Stimulated activated naive B cell treated with anti-CD40 and anti-IgM and Interleukin-4, amounts not matched to agents 10 μg/mL and 1 μg/mL and 100 μg/mL, for 72 hours (primary cell): ENCODE data around the gene ST8SIA5.
A peak's percentile ranks its signal among the peaks of the same experiment; 100 is the strongest.
"Not testable (repeated sequence)": the region's sequence is repeated elsewhere in the genome, so short reads cannot be mapped to it uniquely, and the experiment has no call there.

Experiments
- ATAC-seq, 2 donors: fragments of 150-1000 bp; cut with Tn5 transposase; replicated peaks; 2 replicates each; pipeline ENCODE4 v1.10.0; 2021; ENCODE audit warnings: moderate library complexity in 1 of 2
- DNase-seq: peaks from one replicate; pipeline ENCODE4 v3.0.0; 2021
- H3K27ac Mint-ChIP-seq: one replicate; pipeline ENCODE4 v1.8.0; 2022; ENCODE audit warnings: mild to moderate bottlenecking, mixed read lengths
- H3K27me3 Mint-ChIP-seq, 2 donors: one replicate each; pipeline ENCODE4 v1.8.0; 2022; ENCODE audit warnings: mixed read lengths in 2 of 2
- H3K36me3 Mint-ChIP-seq, 2 donors: one replicate each; pipeline ENCODE4 v1.8.0; 2022; ENCODE audit warnings: mixed read lengths in 2 of 2, mild to moderate bottlenecking in 1 of 2
- H3K4me1 Mint-ChIP-seq, 2 donors: one replicate each; pipeline ENCODE4 v1.8.0; 2022; ENCODE audit warnings: mixed read lengths in 2 of 2, mild to moderate bottlenecking in 1 of 2
- H3K4me3 Mint-ChIP-seq, 2 donors: one replicate each; pipeline ENCODE4 v1.8.0; 2022; ENCODE audit warnings: mild to moderate bottlenecking in 2 of 2, mixed read lengths in 2 of 2, moderate library complexity in 1 of 2
- H3K9me3 Mint-ChIP-seq, 2 donors: one replicate each; pipeline ENCODE4 v1.8.0; 2022; ENCODE audit warnings: mixed read lengths in 2 of 2, mild to moderate bottlenecking in 1 of 2

Gene ST8SIA5, protein sequence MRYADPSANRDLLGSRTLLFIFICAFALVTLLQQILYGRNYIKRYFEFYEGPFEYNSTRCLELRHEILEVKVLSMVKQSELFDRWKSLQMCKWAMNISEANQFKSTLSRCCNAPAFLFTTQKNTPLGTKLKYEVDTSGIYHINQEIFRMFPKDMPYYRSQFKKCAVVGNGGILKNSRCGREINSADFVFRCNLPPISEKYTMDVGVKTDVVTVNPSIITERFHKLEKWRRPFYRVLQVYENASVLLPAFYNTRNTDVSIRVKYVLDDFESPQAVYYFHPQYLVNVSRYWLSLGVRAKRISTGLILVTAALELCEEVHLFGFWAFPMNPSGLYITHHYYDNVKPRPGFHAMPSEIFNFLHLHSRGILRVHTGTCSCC

DNA sequence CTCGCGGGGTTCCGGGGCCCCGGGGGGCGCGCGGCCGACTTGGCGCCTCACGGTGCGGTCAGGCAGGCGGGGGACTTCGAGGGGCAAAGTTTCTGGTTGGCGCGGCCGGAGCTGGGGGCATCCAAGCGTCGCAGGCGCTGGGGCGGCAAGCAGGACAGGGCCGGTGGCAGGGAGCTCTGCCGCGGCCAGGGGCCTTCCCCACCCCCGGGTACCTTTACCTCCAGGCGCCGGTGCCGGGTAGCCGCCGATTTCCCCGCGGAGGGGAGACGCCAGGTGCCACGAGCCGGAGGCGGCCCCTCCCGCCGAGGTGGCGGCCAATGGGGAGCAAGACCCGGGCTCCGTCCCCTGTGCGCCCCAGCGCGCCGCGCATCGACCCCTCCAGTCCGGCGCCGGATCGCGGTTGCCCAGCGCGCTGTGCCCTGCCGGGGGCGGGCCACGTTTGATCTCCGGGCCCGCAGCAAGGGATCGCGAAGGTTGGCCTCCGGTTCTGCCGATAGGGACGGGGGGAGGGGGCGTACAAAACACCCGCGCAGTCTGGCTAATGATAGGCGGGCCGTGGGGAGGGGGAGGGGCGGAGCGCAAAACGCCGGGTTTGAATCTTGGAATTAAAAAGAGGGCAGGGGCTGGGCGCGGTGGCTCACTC, at the start of gene ST8SIA5:
TSS of gene ST8SIA5 (minus strand) at position 495 of the 643 bp plus-strand sequence. CDS start 545 bp downstream, outside the sequence.
- ATAC-seq (peak; percentile 52 to 55), DNase-seq (no peak)
- peak within 1 kb of the TSS; percentile 82 for H3K4me3 Mint-ChIP-seq
- no peaks in the 10 kb centered on the region for H3K36me3 Mint-ChIP-seq
- peak within 1 kb of the TSS; percentile 91 for H3K27ac Mint-ChIP-seq
- no peaks in the 10 kb centered on the region for H3K9me3 Mint-ChIP-seq
- peaks cover 44 to 54% of the 10 kb centered on the region in 2 donors for H3K27me3 Mint-ChIP-seq
- peaks cover 21 to 36% of the 10 kb centered on the region in 2 donors for H3K4me1 Mint-ChIP-seq

DNA sequence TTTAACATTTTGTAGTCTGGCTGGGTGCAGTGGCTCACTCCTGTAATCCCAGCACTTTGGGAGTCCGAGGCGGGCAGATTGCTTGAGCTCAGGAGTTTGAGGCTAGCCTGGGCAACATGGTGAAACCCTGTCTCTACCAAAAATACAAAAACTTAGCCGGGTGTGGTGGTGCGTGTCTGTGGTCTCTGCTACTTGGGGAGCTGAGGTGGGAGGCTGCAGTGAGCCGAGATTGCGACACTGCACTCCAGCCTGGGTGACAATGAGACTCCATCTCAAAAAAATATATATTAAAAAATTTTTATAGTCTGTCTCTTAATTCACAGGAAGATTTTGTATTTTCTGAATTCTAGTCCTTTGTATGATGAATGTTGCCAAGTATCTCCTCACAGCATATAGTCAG, 39.1 kb upstream of the ST8SIA5 start:
- H3K9me3 Mint-ChIP-seq, H3K4me3 Mint-ChIP-seq, H3K27ac Mint-ChIP-seq, ATAC-seq, H3K4me1 Mint-ChIP-seq, H3K27me3 Mint-ChIP-seq, H3K36me3 Mint-ChIP-seq, DNase-seq: not testable (repeated sequence)

DNA sequence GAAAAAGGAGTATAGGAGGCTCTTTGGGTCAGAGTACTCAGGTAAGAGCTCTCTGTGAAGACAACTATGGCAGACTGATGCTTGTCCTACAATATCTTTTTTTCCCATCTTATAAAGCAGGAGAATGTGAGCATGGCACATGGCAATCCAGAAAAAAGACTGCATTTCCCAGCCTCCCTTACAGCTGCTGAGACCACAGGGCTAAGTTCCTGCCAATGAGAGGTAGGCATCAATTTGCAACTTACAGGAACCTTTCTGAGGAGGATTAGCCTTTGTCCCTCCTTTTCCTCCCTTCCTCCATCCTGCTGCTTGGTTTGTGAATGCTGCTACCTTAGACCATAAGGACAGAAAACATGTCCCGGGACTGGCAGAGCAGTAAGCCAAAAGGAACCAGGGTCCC, 37.8 kb upstream of the ST8SIA5 start:
- ATAC-seq (no peak), DNase-seq (no peak)
- H3K27me3 Mint-ChIP-seq, result no peaks in the 10 kb centered on the region
- H3K9me3 Mint-ChIP-seq, result peaks cover 6 to 10% of the 10 kb centered on the region in 2 donors
- H3K36me3 Mint-ChIP-seq, result peaks cover 3 to 14% of the 10 kb centered on the region in 2 donors
- H3K27ac Mint-ChIP-seq, result no peak overlapping the region
- no peak overlapping the region for H3K4me3 Mint-ChIP-seq
- no peaks in the 10 kb centered on the region for H3K4me1 Mint-ChIP-seq

DNA sequence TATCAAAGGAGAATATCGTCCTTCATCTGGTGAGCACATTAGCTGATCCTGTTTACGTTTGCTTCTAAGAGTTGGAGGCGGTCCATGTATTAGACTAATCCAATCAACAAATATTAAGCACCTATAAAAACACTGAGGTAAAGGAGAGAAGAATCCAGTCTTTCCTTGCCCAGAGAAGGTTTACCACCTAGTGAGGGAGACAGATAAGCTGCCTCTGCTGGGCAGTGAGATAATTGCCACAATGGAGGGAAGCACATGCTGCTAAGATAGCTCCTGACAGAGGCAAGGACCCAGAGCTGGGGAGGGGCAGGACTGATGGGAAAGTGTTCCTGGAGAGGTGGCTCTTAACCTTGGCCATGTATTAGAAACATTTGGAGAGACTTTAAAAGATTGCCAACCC, 36.7 kb upstream of the ST8SIA5 start:
- Mint-ChIP-seq H3K27me3 (no peaks in the 10 kb centered on the region), H3K4me3 (no peak overlapping the region), H3K27ac (no peak overlapping the region), H3K36me3 (peaks cover 3 to 14% of the 10 kb centered on the region in 2 donors), H3K4me1 (no peaks in the 10 kb centered on the region), H3K9me3 (peaks cover 6 to 10% of the 10 kb centered on the region in 2 donors)
- ATAC-seq, result no peak
- no peak for DNase-seq

DNA sequence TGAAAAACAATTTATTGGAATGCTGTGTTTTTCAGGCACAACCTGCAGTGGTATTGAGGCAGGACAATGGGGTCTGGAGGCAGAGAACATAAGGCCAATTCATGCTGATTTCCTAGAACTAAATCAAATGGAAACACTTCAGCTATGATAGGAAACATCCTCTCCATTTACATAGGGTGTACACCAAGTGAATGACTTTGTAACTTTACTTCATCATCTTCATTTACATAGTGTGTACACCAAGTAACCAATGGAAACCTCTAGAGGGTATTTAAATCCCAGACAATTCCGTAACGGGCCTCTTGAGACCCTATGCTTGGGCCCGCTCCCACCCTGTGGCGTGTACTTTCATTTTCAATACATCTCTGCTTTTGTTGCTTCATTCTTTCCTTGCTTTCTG, 32.2 kb upstream of the ST8SIA5 start:
- ATAC-seq, result no peak
- Mint-ChIP-seq H3K9me3 (peaks cover 18% of the 10 kb centered on the region in 2 donors), H3K4me1 (no peaks in the 10 kb centered on the region), H3K4me3 (no peak overlapping the region), H3K27ac (no peak overlapping the region), H3K36me3 (peaks cover 2 to 17% of the 10 kb centered on the region in 2 donors), H3K27me3 (no peaks in the 10 kb centered on the region)
- DNase-seq, result no peak

DNA sequence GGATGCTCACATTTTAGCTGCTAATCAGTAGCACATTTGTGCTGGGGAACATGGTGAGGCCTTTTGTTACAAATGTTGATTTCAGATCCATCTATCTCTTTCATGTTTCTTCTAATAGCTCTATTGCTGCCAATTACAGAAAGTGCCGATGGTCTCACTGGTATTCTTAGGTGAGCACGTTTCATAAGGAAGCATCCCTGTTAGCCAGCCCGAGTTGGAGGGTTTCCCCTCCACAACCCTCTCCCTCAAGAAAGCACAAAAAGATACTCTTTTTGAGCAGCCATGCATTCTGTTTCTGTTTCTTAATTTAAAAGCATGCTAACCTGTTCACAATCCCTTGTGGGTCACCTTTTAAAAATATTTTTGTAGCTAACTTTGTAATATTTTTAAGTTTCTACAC, 30.8 kb upstream of the ST8SIA5 start:
- ATAC-seq (no peak), DNase-seq (no peak)
- H3K9me3 Mint-ChIP-seq, result peaks cover 18% of the 10 kb centered on the region in 2 donors
- H3K27ac Mint-ChIP-seq, result no peak overlapping the region
- H3K27me3 Mint-ChIP-seq, result no peaks in the 10 kb centered on the region
- no peak overlapping the region for H3K4me3 Mint-ChIP-seq
- peaks cover 2 to 17% of the 10 kb centered on the region in 2 donors for H3K36me3 Mint-ChIP-seq
- H3K4me1 Mint-ChIP-seq, result no peaks in the 10 kb centered on the region

DNA sequence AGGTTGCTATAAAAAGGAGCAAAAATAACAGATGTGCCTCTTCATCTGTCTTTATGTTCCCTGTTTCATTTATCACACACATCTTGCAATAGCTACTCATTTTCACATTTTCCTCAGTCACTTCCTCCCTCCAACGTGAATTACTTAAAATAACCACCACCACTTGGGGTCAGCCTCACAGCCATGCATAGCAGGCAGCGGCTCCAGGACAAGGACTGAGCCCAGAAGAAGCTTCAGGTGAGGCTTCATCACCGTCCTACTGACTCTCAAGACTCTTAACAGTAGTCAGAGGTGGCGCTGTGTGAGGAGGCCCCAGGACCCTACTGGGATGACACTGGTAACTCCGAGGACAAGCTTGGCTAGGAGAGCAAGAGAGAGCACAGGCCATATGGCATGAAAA, 15.5 kb upstream of the ST8SIA5 start:
- peaks cover 4 to 6% of the 10 kb centered on the region in 2 donors for H3K27me3 Mint-ChIP-seq
- no peaks in the 10 kb centered on the region for H3K36me3 Mint-ChIP-seq
- no peak overlapping the region for H3K27ac Mint-ChIP-seq
- peaks cover 10 to 20% of the 10 kb centered on the region in 2 donors for H3K4me1 Mint-ChIP-seq
- no peaks in the 10 kb centered on the region for H3K9me3 Mint-ChIP-seq
- DNase-seq (no peak), ATAC-seq (no peak)
- no peak overlapping the region for H3K4me3 Mint-ChIP-seq

DNA sequence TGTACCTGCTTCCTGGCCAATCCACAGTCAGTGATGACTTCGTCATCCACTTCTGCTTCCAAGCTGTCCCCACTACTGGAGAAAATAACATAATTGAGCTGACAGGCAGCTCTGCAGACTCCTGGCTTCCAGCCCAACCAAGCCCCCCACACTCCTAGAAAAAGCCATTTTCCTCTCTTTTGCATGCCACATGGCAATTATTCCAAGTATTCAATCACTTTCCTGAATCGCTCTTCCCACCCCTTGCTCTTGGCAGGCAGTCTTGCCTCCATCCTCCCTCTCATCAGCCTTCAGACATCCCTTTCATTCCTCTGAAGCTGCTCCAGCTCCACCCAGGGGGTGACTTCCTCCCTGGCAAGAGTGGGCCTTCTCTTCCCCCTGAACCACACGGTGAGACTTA, 14.3 kb upstream of the ST8SIA5 start:
- ATAC-seq, result no peak
- Mint-ChIP-seq H3K9me3 (no peaks in the 10 kb centered on the region), H3K4me1 (peaks cover 10 to 20% of the 10 kb centered on the region in 2 donors), H3K36me3 (no peaks in the 10 kb centered on the region), H3K4me3 (no peak overlapping the region), H3K27ac (no peak overlapping the region), H3K27me3 (peaks cover 4 to 6% of the 10 kb centered on the region in 2 donors)
- DNase-seq, result no peak

DNA sequence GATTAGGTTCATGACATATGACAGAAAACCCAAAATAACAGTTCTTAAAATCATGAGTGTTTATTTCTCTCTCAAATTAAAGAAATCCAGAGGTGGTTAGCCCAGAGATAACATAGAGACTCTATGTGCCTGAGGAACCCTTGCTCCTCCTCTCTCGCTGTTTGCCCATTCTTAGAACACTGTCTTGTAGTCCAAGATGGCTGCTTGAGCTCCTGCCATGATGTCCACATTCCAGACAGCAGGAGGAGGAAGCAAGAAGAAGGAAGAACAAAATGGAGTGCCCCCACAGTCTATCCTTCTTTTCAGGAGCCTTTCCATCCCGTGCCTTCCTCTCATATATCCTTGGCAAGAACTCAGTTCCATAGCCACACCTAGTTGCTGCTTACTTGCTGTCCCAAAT, 13.9 kb upstream of the ST8SIA5 start:
- Mint-ChIP-seq H3K4me3 (no peak overlapping the region), H3K27ac (no peak overlapping the region), H3K36me3 (no peaks in the 10 kb centered on the region), H3K27me3 (peaks cover 4 to 6% of the 10 kb centered on the region in 2 donors), H3K4me1 (peaks cover 10 to 20% of the 10 kb centered on the region in 2 donors), H3K9me3 (no peaks in the 10 kb centered on the region)
- DNase-seq (no peak), ATAC-seq (no peak)

DNA sequence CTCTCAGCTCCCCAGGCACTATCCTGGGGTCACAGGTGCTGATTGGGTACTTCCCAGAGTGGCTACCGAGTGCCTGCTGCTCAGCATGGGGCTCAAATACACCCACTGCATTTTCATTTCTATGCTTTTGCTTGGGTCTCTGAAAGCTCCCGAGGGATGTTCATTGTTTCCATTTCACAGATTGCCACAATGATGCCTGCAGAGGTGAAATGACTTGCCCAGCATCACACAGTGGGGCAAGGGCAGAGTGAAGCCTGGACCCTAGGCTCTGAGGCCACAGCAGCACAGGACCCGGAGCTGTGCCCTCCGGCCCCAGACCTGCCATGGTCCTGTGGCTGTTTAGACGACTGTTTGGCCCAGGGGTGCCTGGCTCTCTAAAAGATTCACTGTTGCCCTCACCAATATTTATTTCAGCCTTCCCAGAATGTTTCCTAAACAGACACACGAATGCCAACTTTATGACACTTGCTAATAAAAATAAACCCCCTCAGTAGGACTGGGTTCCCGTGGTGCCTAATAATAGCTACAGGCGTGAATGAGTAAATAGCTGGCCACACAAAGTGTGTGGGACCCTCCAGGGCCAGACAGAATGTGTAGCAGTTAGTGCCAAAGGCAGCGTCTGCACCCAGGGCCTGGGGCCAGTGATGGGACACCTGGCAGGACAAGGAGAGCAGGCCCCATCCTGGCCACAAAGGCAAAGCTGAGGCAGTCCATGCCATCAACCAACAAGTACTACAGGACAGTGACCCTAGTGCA, 11.5 kb upstream of the ST8SIA5 start:
- Mint-ChIP-seq H3K9me3 (no peaks in the 10 kb centered on the region), H3K27ac (no peak overlapping the region), H3K36me3 (no peaks in the 10 kb centered on the region), H3K27me3 (peaks cover 13% of the 10 kb centered on the region in 2 donors), H3K4me1 (peaks cover 10 to 20% of the 10 kb centered on the region in 2 donors), H3K4me3 (no peak overlapping the region)
- no peak for DNase-seq
- peak; percentile 64 to 74 for ATAC-seq

DNA sequence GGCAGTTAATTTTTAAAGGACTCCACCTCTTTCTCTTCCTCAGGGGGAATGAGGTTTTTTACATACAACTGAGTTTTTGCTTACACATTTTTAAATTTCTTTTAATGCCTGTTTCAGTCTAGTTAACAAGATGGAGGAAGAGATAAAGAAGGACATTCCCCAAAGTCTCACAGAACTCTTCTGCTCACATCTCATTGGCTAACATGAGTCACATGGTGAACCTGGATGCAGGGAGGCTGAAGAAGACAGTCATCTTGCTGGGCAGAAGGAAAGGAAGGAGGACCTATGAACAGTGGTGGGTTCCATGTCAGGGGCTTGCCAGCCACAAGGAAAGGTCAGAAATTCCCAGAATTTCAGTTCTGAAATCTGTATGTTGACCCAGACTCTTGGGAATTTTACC, 10.4 kb upstream of the ST8SIA5 start:
- DNase-seq (no peak), ATAC-seq (no peak)
- no peak overlapping the region for H3K27ac Mint-ChIP-seq
- peaks cover 8 to 18% of the 10 kb centered on the region in 2 donors for H3K4me1 Mint-ChIP-seq
- H3K9me3 Mint-ChIP-seq, result no peaks in the 10 kb centered on the region
- H3K27me3 Mint-ChIP-seq, result peaks cover 18 to 20% of the 10 kb centered on the region in 2 donors
- H3K36me3 Mint-ChIP-seq, result no peaks in the 10 kb centered on the region
- H3K4me3 Mint-ChIP-seq, result no peak overlapping the region

DNA sequence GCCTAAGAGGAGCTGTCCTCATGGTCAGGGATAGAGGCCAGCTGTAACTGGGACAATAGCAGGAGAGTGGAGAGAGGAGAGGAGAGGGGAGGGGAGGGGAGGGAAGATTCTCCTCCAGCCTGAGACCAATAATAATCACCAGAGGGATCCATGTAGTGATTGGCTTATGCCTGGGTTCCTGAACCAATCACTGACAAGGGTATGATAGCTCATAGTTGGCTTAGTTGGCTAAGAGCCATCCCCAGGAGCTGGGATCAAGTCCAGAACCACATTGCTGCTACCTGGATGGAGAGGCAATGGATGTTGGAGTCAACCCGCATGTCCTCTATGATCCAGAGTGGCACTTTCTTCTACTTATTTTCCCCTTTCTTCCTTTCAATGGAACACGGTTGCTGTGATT, 7.7 kb upstream of the ST8SIA5 start:
- Mint-ChIP-seq H3K36me3 (no peaks in the 10 kb centered on the region), H3K4me3 (no peak overlapping the region), H3K27ac (no peak overlapping the region), H3K27me3 (peaks cover 27% of the 10 kb centered on the region in 2 donors), H3K4me1 (peaks cover 5 to 8% of the 10 kb centered on the region in 2 donors), H3K9me3 (no peaks in the 10 kb centered on the region)
- ATAC-seq (no peak), DNase-seq (no peak)

DNA sequence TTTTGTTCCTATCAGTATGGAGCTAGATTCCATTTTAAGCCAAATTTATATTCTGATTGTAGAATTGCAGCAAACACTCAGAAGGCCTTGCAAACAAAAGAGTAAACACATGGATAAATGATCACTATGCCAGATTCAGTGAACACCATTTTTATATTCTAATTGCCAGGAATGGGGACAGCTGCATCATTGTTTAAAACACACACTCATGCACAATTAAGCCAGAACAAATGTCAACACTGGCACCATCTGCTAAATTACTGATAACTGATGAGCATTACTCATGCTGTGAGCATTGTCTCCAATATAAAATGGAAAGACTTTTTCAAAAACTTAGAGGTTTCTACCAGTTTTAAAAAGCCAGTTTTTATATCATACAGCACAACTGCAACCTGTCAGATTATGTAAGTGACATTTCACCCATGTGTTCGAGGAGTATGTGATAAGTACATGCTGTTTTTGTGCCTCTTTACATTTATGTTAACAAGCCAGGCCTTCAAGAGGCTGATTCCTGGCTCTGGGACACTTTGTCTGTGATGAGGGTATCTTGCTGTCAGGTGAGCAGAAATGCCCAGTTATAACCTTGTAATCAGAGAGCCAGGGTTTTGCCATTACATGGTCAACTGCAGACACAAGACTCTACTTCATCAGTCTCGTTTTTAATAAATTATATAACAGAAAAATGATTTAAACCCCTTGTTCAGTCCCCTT, 4.4 kb upstream of the ST8SIA5 start:
- H3K4me3 Mint-ChIP-seq, result no peak overlapping the region
- no peaks in the 10 kb centered on the region for H3K36me3 Mint-ChIP-seq
- no peak for ATAC-seq

DNA sequence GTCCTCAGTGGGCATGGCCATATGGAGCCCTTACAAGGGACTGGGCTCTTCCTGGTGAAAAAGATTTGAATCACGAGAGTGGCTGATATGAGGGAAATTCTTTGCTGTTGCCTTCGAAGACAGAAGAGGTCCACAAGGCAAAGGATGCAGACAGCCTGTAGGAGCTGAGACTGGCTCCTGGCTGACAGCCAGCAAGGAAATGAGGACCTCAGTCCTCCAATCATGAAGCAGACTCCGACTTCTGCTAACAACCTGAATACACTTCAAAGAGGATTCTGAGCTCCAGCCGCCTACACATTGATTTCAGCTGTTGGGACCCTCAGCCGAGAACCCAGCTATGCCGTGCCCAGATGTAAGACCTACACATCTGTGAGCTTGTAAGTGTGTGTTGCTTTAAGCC, 3.0 kb upstream of the ST8SIA5 start:
- no peaks in the 10 kb centered on the region for H3K36me3 Mint-ChIP-seq
- H3K4me3 Mint-ChIP-seq, result no peak overlapping the region
- ATAC-seq (no peak), DNase-seq (no peak)
- H3K9me3 Mint-ChIP-seq, result no peaks in the 10 kb centered on the region
- peaks cover 53 to 60% of the 10 kb centered on the region in 2 donors for H3K27me3 Mint-ChIP-seq
- H3K27ac Mint-ChIP-seq, result no peak overlapping the region
- H3K4me1 Mint-ChIP-seq, result peaks cover 16 to 27% of the 10 kb centered on the region in 2 donors

More for the DNA sequence above, 4.4 kb upstream of the ST8SIA5 start:
- no peak for DNase-seq
- Mint-ChIP-seq H3K4me1 (peaks cover 6 to 14% of the 10 kb centered on the region in 2 donors), H3K27me3 (peaks cover 50 to 52% of the 10 kb centered on the region in 2 donors), H3K27ac (no peak overlapping the region), H3K9me3 (no peaks in the 10 kb centered on the region)
